OCI-LY7 (cell line): ENCODE results near the gene ASCL5. TPM values are rescaled to one million over a fixed set of nuclear protein-coding genes. Genes with fewer than 3 reads are reported as not detected.

ENCODE experiments used
- total RNA-seq, 2 experiments: library from RNA; depleted of rRNA in 1 of 2; stranded (reverse); fragments of >200 nt in 1 of 2; shearing (Covaris generic) in 1 of 2; gene quantifications; 2 replicates each; pipeline ENCODE4 v1.2.3, GENCODE V29; 2014 to 2022

The ASCL5 gene
- total RNA-seq, 2 experiments from 2014 or later, result not detected

Other genes starting within 250 kb of the ASCL5 start
- not detected in 2 replicates for gene INAVA, start 232.3 kb downstream of the ASCL5 start, total RNA-seq (2014; rRNA removed; shearing (Covaris generic))
- not detected in 2 replicates for gene INAVA, start 232.3 kb downstream of the ASCL5 start, total RNA-seq (2022)
- 25.0 and 30.5 TPM in 2 replicates for gene KIF21B, start 103.5 kb downstream of the ASCL5 start, total RNA-seq (2014; rRNA removed; shearing (Covaris generic))
- gene KIF21B, start 103.5 kb downstream of the ASCL5 start, total RNA-seq (2022), result 65.7 and 72.5 TPM in 2 replicates
- gene CACNA1S, start 14.8 kb downstream of the ASCL5 start, total RNA-seq (2014; rRNA removed; shearing (Covaris generic)), result not detected in 2 replicates
- gene CACNA1S, start 14.8 kb downstream of the ASCL5 start, total RNA-seq (2022), result not detected in 2 replicates
- gene TMEM9, start 27.3 kb upstream of the ASCL5 start, total RNA-seq (2014; rRNA removed; shearing (Covaris generic)), result 35.3 and 35.9 TPM in 2 replicates
- gene TMEM9, start 27.3 kb upstream of the ASCL5 start, total RNA-seq (2022), result 24.8 and 28.5 TPM in 2 replicates
- gene IGFN1, start 63.6 kb upstream of the ASCL5 start, total RNA-seq (2014; rRNA removed; shearing (Covaris generic)), result not detected in 2 replicates
- not detected in 2 replicates for gene IGFN1, start 63.6 kb upstream of the ASCL5 start, total RNA-seq (2022)
- not detected in 2 replicates for gene PKP1, start 156.3 kb upstream of the ASCL5 start, total RNA-seq (2014; rRNA removed; shearing (Covaris generic))
- gene PKP1, start 156.3 kb upstream of the ASCL5 start, total RNA-seq (2022), result not detected in 2 replicates